IMR-90 (cell line): Measurements from ENCODE around the gene DRAP1. TPM values are rescaled to one million over a fixed set of nuclear protein-coding genes. Genes with fewer than 3 reads are reported as not detected.

ENCODE experiments used
- ATAC-seq: fragments of 200-7000 bp; cut with Tn5 transposase; 2 replicates; pipeline ENCODE4 v1.9.1; 2020; ENCODE audit warnings: low read depth, mild to moderate bottlenecking, moderate library complexity
- BruUV-seq: library from RNA; stranded (reverse); fragments of 400-500 nt; replicated peaks from 2 replicates; lab custom pipeline; 2021; lab: Mats Ljungman, UMichigan
- CTCF ChIA-PET: fragments of 300-600 bp; formaldehyde crosslinking; extraction: SDS; loops from one replicate; lab custom pipeline; 2021; ENCODE audit warnings: antibody characterized with exemption; lab: Yijun Ruan, JAX
- POLR2A ChIA-PET: fragments of 300-600 bp; sonication (Branson Sonifier 250); formaldehyde crosslinking; loops from one replicate; lab custom pipeline; 2022; ENCODE audit warnings: antibody characterized with exemption; ENCODE audit not compliant: unreplicated experiment; lab: Charles Lee
- DNase-seq: peaks from one replicate; pipeline ENCODE4 v3.0.0; 2013
- H2AFZ ChIP-seq: replicated peaks from 2 replicates; pipeline ENCODE3; 2013; ENCODE audit warnings: low read length, mild to moderate bottlenecking; ENCODE audit not compliant: poor library complexity
- H2AK5ac ChIP-seq: 2 replicates; pipeline ENCODE4 v1.6.1; 2013; ENCODE audit warnings: low read depth, low read length, inconsistent platforms
- H2AK9ac ChIP-seq: replicated peaks from 2 replicates; pipeline ENCODE3; 2013; ENCODE audit warnings: mild to moderate bottlenecking, low read depth, low read length, moderate library complexity; ENCODE audit not compliant: poor library complexity
- H2BK120ac ChIP-seq: 2 replicates; pipeline ENCODE4 v1.6.1; 2013; ENCODE audit warnings: low read depth, low read length, inconsistent platforms
- H2BK15ac ChIP-seq: 3 replicates; pipeline ENCODE4 v1.6.1; 2013; ENCODE audit warnings: low read depth, low read length, inconsistent platforms
- H2BK20ac ChIP-seq: 2 replicates; pipeline ENCODE4 v1.6.1; 2013; ENCODE audit warnings: low read depth, mild to moderate bottlenecking, inconsistent platforms, low read length, moderate library complexity
- H2BK5ac ChIP-seq: 2 replicates; pipeline ENCODE4 v1.6.1; 2013; ENCODE audit warnings: mild to moderate bottlenecking, low read depth, low read length, inconsistent platforms; ENCODE audit not compliant: poor library complexity, severe bottlenecking
- H3K14ac ChIP-seq: replicated peaks from 2 replicates; pipeline ENCODE4 v1.6.1; 2013; ENCODE audit warnings: low read depth, low read length, inconsistent platforms
- H3K18ac ChIP-seq: 2 replicates; pipeline ENCODE4 v1.6.1; 2013; ENCODE audit warnings: low read depth, low read length, control low read depth
- H3K23ac ChIP-seq: 2 replicates; pipeline ENCODE4 v1.6.1; 2013; ENCODE audit warnings: low read depth, low read length, inconsistent platforms
- H3K27ac ChIP-seq: 2 replicates; pipeline ENCODE4 v1.5.1; 2013; ENCODE audit warnings: mild to moderate bottlenecking, control low read depth, low read length; ENCODE audit not compliant: insufficient read depth
- H3K27me3 ChIP-seq: 2 replicates; pipeline ENCODE4 v1.6.1; 2013; ENCODE audit warnings: low read length; ENCODE audit not compliant: control insufficient read depth, insufficient read depth
- H3K36me3 ChIP-seq: 2 replicates; pipeline ENCODE4 v1.6.1; 2013; ENCODE audit warnings: low read length, mixed read lengths; ENCODE audit not compliant: control insufficient read depth, insufficient read depth
- H3K4ac ChIP-seq: 2 replicates; pipeline ENCODE4 v1.6.1; 2013; ENCODE audit warnings: low read depth, low read length, inconsistent platforms
- H3K4me1 ChIP-seq: 2 replicates; pipeline ENCODE4 v1.6.1; 2013; ENCODE audit warnings: low read length, mixed read lengths; ENCODE audit not compliant: control insufficient read depth, insufficient read depth
- H3K4me2 ChIP-seq: 2 replicates; pipeline ENCODE4 v1.6.1; 2013; ENCODE audit warnings: low read depth, mild to moderate bottlenecking, control low read depth, low read length, moderate library complexity
- H3K4me3 ChIP-seq: 2 replicates; pipeline ENCODE4 v1.5.1; 2013; ENCODE audit warnings: low read depth, mild to moderate bottlenecking, control low read depth, low read length, moderate library complexity; ENCODE audit not compliant: insufficient read depth
- H3K56ac ChIP-seq: 2 replicates; pipeline ENCODE4 v1.6.1; 2013; ENCODE audit warnings: low read length, inconsistent platforms; ENCODE audit not compliant: insufficient read depth; ENCODE audit errors: extremely low read depth
- H3K79me1 ChIP-seq, 2 experiments: 2 replicates each; pipeline ENCODE4 v1.6.1; 2013; ENCODE audit warnings: low read length in 2 of 2, inconsistent platforms in 1 of 2, low read depth in 1 of 2
- H3K9ac ChIP-seq: 2 replicates; pipeline ENCODE4 v1.6.1; 2013; ENCODE audit warnings: low read depth, low read length, control low read depth
- H3K9me1 ChIP-seq: 2 replicates; pipeline ENCODE4 v1.6.1; 2013; ENCODE audit warnings: low read length, inconsistent platforms; ENCODE audit not compliant: insufficient read depth
- H3K9me3 ChIP-seq: 2 replicates; pipeline ENCODE4 v1.6.1; 2013; ENCODE audit warnings: low read length; ENCODE audit not compliant: control insufficient read depth, insufficient read depth
- H4K20me1 ChIP-seq: 2 replicates; pipeline ENCODE4 v1.6.1; 2013; ENCODE audit warnings: low read length, inconsistent platforms; ENCODE audit not compliant: insufficient read depth
- H4K5ac ChIP-seq: 2 replicates; pipeline ENCODE4 v1.6.1; 2013; ENCODE audit warnings: mild to moderate bottlenecking, low read depth, low read length, control low read depth
- H4K8ac ChIP-seq, 2 experiments: 2 replicates each; pipeline ENCODE4 v1.6.1; 2013; ENCODE audit warnings: low read depth in 2 of 2, low read length in 2 of 2, control low read depth in 1 of 2, inconsistent platforms in 1 of 2
- H4K91ac ChIP-seq: 2 replicates; pipeline ENCODE4 v1.6.1; 2013; ENCODE audit warnings: low read depth, low read length, inconsistent platforms; ENCODE audit not compliant: insufficient read depth
- MAZ ChIP-seq: IDR thresholded peaks from 2 replicates; pipeline ENCODE4 v1.6.1; 2012; ENCODE audit warnings: low read depth, mild to moderate bottlenecking, low read length, improper control_type of control experiment, moderate library complexity, borderline replicate concordance
- WGBS, 2 experiments: methylation state at CpG; one replicate each; pipeline versions ENCODE4 v1.1.5 to v1.1.7; 2013; ENCODE audit warnings: missing lambda C conversion rate in 2 of 2; ENCODE audit not compliant: insufficient read length in 1 of 2; ENCODE audit errors: extremely low coverage in 2 of 2; 5-methylcytosine and 5-hydroxymethylcytosine counted together
- dilution Hi-C: fragments of 300-500 bp; cut with HindIII; formaldehyde crosslinking; loops from one replicate; pipeline ENCODE4 v1.14.3; 2018; ENCODE audit warnings: low sequenced_read_pairs; ENCODE audit not compliant: unreplicated experiment
- in situ Hi-C: fragments of 300-500 bp; cut with MboI; formaldehyde crosslinking; loops from 3 replicates; pipeline ENCODE4 v1.14.3; 2019; ENCODE audit warnings: low sequenced_read_pairs, inconsistent platforms, mixed read lengths
- intact Hi-C: fragments of 100-400 bp; cut with micrococcal nuclease; formaldehyde crosslinking; loops from 2 replicates; pipeline ENCODE4 v1.10.0; 2022
- polyA plus RNA-seq, 3 experiments: library from polyadenylated mRNA; depleted of rRNA; stranded (reverse); fragments of >200 nt; gene quantifications; 2 replicates each; pipeline ENCODE4 v1.2.3, GENCODE V29; 2012; ENCODE audit warnings: low replicate concordance in 1 of 3
- total RNA-seq: library from RNA; depleted of rRNA; stranded (reverse); fragments of >200 nt; gene quantifications from 2 replicates; pipeline ENCODE4 v1.2.3, GENCODE V29; 2012

DRAP1 gene
- total and polyA plus RNA-seq, 2 of the 4 experiments (the other 2 are of a cell fraction), result 237 to 344 TPM

- in situ Hi-C loops (no loop called here), intact Hi-C loops (loop anchor here (1.0 kb wide), 1 partner anchor 8 kb away; no protein-coding TSS in a partner anchor), dilution Hi-C loops (no loop called here)
- Histone ChIP-seq H3K9me3 (no peaks in the 10 kb centered on the region), H2AFZ (no peak overlapping the region), H3K9me1 (peaks cover 19% of the 10 kb centered on the region), H4K91ac (peak overlapping the region; percentile 99), H3K4ac (peak overlapping the region; percentile 98), H2BK5ac (peak overlapping the region; percentile 100), H4K8ac (peak overlapping the region; percentile 89 to 97), H3K79me1 (peaks cover 31 to 63% of the 10 kb centered on the region in 2 experiments), H3K27ac (peak overlapping the region; percentile 97), H2BK15ac (peak overlapping the region; percentile 98), H3K4me1 (peaks cover 20% of the 10 kb centered on the region), H2AK5ac (peak overlapping the region; percentile 100), H3K18ac (peak overlapping the region; percentile 83), H3K4me2 (no peak overlapping the region; the same call in 1 of the 2 replicates), H3K14ac (peak overlapping the region; percentile 95), H2BK120ac (peak overlapping the region; percentile 100), H3K36me3 (no peaks in the 10 kb centered on the region; the same call in 1 of the 2 replicates), H2AK9ac (peak overlapping the region; percentile 99), H3K4me3 (no peak overlapping the region), H3K23ac (peak overlapping the region; percentile 99), H3K27me3 (no peaks in the 10 kb centered on the region), H4K20me1 (peaks cover 11% of the 10 kb centered on the region), H4K5ac (peak overlapping the region; percentile 87), H3K9ac (peak overlapping the region; percentile 67; the same call in 1 of the 2 replicates), H3K56ac (peak overlapping the region; percentile 97), H2BK20ac (peak overlapping the region; percentile 99)
- BruUV-seq, result no TSS peak
- WGBS, 2 experiments, result 90% methylated on average over 7 of the region's 8 CpGs; no CpG with 5 or more reads in 1 of the 2 experiments
- ChIA-PET CTCF (no interaction called here), POLR2A (interaction anchor here (0.6 to 1.3 kb wide), 2 partner anchors 9 to 17 kb away, joined by 3 to 4 read pairs; no protein-coding TSS in a partner anchor)
- DNase-seq (no peak), ATAC-seq (no peak)
- TF ChIP-seq MAZ, result no peak
Observed at GRCh38 chr11:65903715-65904114, 15.5 kb upstream of the DRAP1 start.
